ENCODE measurements around the gene SPEG.

Gene SPEG

GRCh38 chr2:219499555-219499954 is 64.9 kb downstream of the SPEG start:
- no peak for DNase-seq

- DNase-seq = no peak
Measured at GRCh38 chr2:219500135-219500534, 65.5 kb downstream of the SPEG start.

GRCh38 chr2:219501849-219502248 is 67.2 kb downstream of the SPEG start:
- DNase-seq = no peak

- DNase-seq = no peak
Measured at GRCh38 chr2:219502618-219503017, 68.0 kb downstream of the SPEG start.

- no peak for DNase-seq
Measured at GRCh38 chr2:219505585-219505984, 70.9 kb downstream of the SPEG start.

GRCh38 chr2:219506153-219506801 is 71.6 kb downstream of the SPEG start:
- no peak for DNase-seq

- DNase-seq = no peak
Measured at GRCh38 chr2:219506802-219507526, 72.3 kb downstream of the SPEG start.

- DNase-seq = no peak
Measured at GRCh38 chr2:219507581-219508443, 73.2 kb downstream of the SPEG start.

GRCh38 chr2:219508444-219508734 is 73.7 kb downstream of the SPEG start:
- DNase-seq = no peak

GRCh38 chr2:219508971-219509779 is 74.5 kb downstream of the SPEG start:
- DNase-seq = no peak

GRCh38 chr2:219509780-219510511 is 75.3 kb downstream of the SPEG start:
- peak; percentile 15 for DNase-seq

- DNase-seq = no peak
Measured at GRCh38 chr2:219510512-219511135, 76.0 kb downstream of the SPEG start.

GRCh38 chr2:219511547-219512325 is 77.1 kb downstream of the SPEG start:
- no peak for DNase-seq

GRCh38 chr2:219512524-219513216 is 78.0 kb downstream of the SPEG start:
- no peak for DNase-seq

- DNase-seq = no peak
Measured at GRCh38 chr2:219513787-219514186, 79.1 kb downstream of the SPEG start.

- no peak for DNase-seq
Measured at GRCh38 chr2:219514196-219514761, 79.6 kb downstream of the SPEG start, which contains the start of gene ASIC4. TSS of gene ASIC4 (plus strand) at chr2:219514482. CDS start at chr2:219514725, 243 bp downstream.

GRCh38 chr2:219514836-219515235 is 80.2 kb downstream of the SPEG start:
- DNase-seq = no peak

- DNase-seq = no peak
Measured at GRCh38 chr2:219515874-219516629, 81.4 kb downstream of the SPEG start.

GRCh38 chr2:219516888-219517287 is 82.2 kb downstream of the SPEG start:
- DNase-seq = no peak

Data from KG1 (cell line).